KMS-11 (cell line): ENCODE measurements around the gene CDC14B.

ENCODE experiments used
- H2AFZ ChIP-seq: fragments of 200-600 bp; sonication (generic); 2 replicates; pipeline ENCODE4 v1.6.1; 2016; ENCODE audit warnings: antibody characterized with exemption, mixed run types, low read depth
- H3K27ac ChIP-seq: fragments of 200-600 bp; sonication (generic); 2 replicates; pipeline ENCODE4 v1.6.1; 2016; ENCODE audit warnings: mild to moderate bottlenecking, mixed run types
- H3K27me3 ChIP-seq: fragments of 200-600 bp; sonication (generic); 2 replicates; pipeline ENCODE4 v1.6.1; 2017; ENCODE audit warnings: mild to moderate bottlenecking, low read depth, mixed run types, moderate library complexity; ENCODE audit not compliant: insufficient read depth
- H3K36me3 ChIP-seq: fragments of 200-600 bp; sonication (generic); 2 replicates; pipeline ENCODE4 v1.6.1; 2017; ENCODE audit warnings: mild to moderate bottlenecking, mixed run types; ENCODE audit not compliant: insufficient read depth
- H3K4me1 ChIP-seq: fragments of 200-600 bp; sonication (generic); 2 replicates; pipeline ENCODE4 v1.6.1; 2016; ENCODE audit warnings: mild to moderate bottlenecking, low read depth, mixed run types; ENCODE audit not compliant: poor library complexity, severe bottlenecking
- H3K4me2 ChIP-seq: fragments of 200-600 bp; sonication (generic); 2 replicates; pipeline ENCODE4 v1.7.0; 2016; ENCODE audit warnings: mild to moderate bottlenecking, mixed run types
- H3K4me3 ChIP-seq: fragments of 200-600 bp; sonication (generic); IDR thresholded peaks from 2 replicates; pipeline ENCODE4 v1.6.1; 2017; ENCODE audit warnings: low read depth, low read length, mixed read lengths; ENCODE audit not compliant: insufficient read depth
- H3K79me2 ChIP-seq: fragments of 200-600 bp; sonication (generic); 2 replicates; pipeline ENCODE4 v1.6.1; 2016; ENCODE audit warnings: low read depth, mixed run types; ENCODE audit not compliant: insufficient read depth
- H3K9ac ChIP-seq: fragments of 200-600 bp; sonication (generic); 2 replicates; pipeline ENCODE4 v1.6.1; 2016; ENCODE audit warnings: mild to moderate bottlenecking, mixed run types
- H4K20me1 ChIP-seq: fragments of 200-600 bp; sonication (generic); 2 replicates; pipeline ENCODE4 v1.6.1; 2016; ENCODE audit warnings: mild to moderate bottlenecking, mixed run types; ENCODE audit not compliant: insufficient read depth
- TF ChIP-seq, protein P1 (sequence below): fragments of 200-600 bp; sonication (generic); conservative IDR thresholded peaks from 2 replicates; pipeline ENCODE4 v1.6.1; 2017; ENCODE audit warnings: low read depth, mild to moderate bottlenecking, antibody characterized with exemption, low read length, moderate library complexity, mixed read lengths

The CDC14B gene

GRCh38 chr9:96612105-96612965 lies 7.3 kb downstream of the CDC14B start:
- Histone ChIP-seq H3K4me3 (no peak overlapping the region), H3K36me3 (no peaks in the 10 kb centered on the region), H3K79me2 (no peaks in the 10 kb centered on the region), H3K27me3 (no peaks in the 10 kb centered on the region; the same call in 1 of the 2 replicates), H4K20me1 (no peaks in the 10 kb centered on the region), H3K4me1 (no peaks in the 10 kb centered on the region), H2AFZ (no peak overlapping the region), H3K27ac (no peak overlapping the region), H3K4me2 (no peak overlapping the region), H3K9ac (no peak overlapping the region)
- TF ChIP-seq, protein P1, sequence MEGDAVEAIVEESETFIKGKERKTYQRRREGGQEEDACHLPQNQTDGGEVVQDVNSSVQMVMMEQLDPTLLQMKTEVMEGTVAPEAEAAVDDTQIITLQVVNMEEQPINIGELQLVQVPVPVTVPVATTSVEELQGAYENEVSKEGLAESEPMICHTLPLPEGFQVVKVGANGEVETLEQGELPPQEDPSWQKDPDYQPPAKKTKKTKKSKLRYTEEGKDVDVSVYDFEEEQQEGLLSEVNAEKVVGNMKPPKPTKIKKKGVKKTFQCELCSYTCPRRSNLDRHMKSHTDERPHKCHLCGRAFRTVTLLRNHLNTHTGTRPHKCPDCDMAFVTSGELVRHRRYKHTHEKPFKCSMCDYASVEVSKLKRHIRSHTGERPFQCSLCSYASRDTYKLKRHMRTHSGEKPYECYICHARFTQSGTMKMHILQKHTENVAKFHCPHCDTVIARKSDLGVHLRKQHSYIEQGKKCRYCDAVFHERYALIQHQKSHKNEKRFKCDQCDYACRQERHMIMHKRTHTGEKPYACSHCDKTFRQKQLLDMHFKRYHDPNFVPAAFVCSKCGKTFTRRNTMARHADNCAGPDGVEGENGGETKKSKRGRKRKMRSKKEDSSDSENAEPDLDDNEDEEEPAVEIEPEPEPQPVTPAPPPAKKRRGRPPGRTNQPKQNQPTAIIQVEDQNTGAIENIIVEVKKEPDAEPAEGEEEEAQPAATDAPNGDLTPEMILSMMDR, result no peak

- no peak overlapping the region for H3K9ac ChIP-seq
- TF ChIP-seq, protein P1, result no peak
- H3K4me1 ChIP-seq, result no peaks in the 10 kb centered on the region
- H3K79me2 ChIP-seq, result no peaks in the 10 kb centered on the region
- no peak overlapping the region for H3K4me3 ChIP-seq
- H4K20me1 ChIP-seq, result no peaks in the 10 kb centered on the region
- H3K27ac ChIP-seq, result no peak overlapping the region
- H2AFZ ChIP-seq, result no peak overlapping the region
- no peaks in the 10 kb centered on the region; the same call in 1 of the 2 replicates for H3K27me3 ChIP-seq
- H3K4me2 ChIP-seq, result no peak overlapping the region
- no peaks in the 10 kb centered on the region for H3K36me3 ChIP-seq
Observed at GRCh38 chr9:96611302-96611701, 8.3 kb downstream of the CDC14B start.

DNA sequence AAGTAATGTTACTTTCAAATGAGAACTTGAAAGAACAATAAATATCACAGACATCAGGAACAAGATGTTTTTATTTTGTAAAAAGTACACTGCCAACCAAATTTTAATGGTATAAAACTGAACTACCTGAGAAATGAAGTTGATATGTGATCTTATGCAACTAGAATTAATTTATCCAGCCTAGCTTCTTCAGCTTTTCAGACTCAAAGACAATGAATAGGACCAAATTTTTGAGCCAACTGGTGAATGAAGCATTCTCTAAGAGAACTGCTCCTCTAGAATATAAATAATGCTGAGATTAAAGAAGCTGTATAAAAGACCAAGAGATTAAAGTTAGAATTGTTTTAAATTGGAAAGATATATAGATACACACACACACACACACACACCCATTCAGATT lies 9.9 kb downstream of the CDC14B start:
- Histone ChIP-seq H3K79me2 (no peaks in the 10 kb centered on the region), H3K4me3 (no peak overlapping the region)

GRCh38 chr9:96607971-96608370 lies 11.7 kb downstream of the CDC14B start:
- H4K20me1 ChIP-seq, result no peaks in the 10 kb centered on the region
- H2AFZ ChIP-seq, result no peak overlapping the region
- no peaks in the 10 kb centered on the region for H3K36me3 ChIP-seq
- H3K27me3 ChIP-seq, result no peaks in the 10 kb centered on the region; the same call in 1 of the 2 replicates
- no peak overlapping the region for H3K4me3 ChIP-seq
- H3K4me2 ChIP-seq, result no peak overlapping the region
- H3K9ac ChIP-seq, result no peak overlapping the region
- TF ChIP-seq, protein P1, result no peak
- H3K4me1 ChIP-seq, result no peaks in the 10 kb centered on the region
- H3K27ac ChIP-seq, result no peak overlapping the region
- no peaks in the 10 kb centered on the region for H3K79me2 ChIP-seq

More for the DNA sequence above, 9.9 kb downstream of the CDC14B start:
- Histone ChIP-seq H4K20me1 (no peaks in the 10 kb centered on the region), H3K4me1 (no peaks in the 10 kb centered on the region), H3K9ac (no peak overlapping the region), H3K36me3 (no peaks in the 10 kb centered on the region), H3K27me3 (no peaks in the 10 kb centered on the region; the same call in 1 of the 2 replicates), H3K4me2 (no peak overlapping the region), H3K27ac (no peak overlapping the region), H2AFZ (no peak overlapping the region)
- TF ChIP-seq, protein P1, result no peak
